ENCODE measurements around the gene ZG16B.

- TF ChIP-seq, protein P1, sequence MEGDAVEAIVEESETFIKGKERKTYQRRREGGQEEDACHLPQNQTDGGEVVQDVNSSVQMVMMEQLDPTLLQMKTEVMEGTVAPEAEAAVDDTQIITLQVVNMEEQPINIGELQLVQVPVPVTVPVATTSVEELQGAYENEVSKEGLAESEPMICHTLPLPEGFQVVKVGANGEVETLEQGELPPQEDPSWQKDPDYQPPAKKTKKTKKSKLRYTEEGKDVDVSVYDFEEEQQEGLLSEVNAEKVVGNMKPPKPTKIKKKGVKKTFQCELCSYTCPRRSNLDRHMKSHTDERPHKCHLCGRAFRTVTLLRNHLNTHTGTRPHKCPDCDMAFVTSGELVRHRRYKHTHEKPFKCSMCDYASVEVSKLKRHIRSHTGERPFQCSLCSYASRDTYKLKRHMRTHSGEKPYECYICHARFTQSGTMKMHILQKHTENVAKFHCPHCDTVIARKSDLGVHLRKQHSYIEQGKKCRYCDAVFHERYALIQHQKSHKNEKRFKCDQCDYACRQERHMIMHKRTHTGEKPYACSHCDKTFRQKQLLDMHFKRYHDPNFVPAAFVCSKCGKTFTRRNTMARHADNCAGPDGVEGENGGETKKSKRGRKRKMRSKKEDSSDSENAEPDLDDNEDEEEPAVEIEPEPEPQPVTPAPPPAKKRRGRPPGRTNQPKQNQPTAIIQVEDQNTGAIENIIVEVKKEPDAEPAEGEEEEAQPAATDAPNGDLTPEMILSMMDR (IDR thresholded peaks at IDR 0.05): no peak
- no peak for TF ChIP-seq POLR2A (IDR thresholded peaks at IDR 0.05)
These were observed 45.6 kb upstream of the ZG16B start for GRCh38 chr16:2784358-2785100.

All from right lobe of liver (tissue), 4 donors.